Mesenteric fat pad (tissue), 1 donor: ENCODE measurements around the gene ZNF181. TPM values are rescaled to one million over a fixed set of nuclear protein-coding genes. Genes with fewer than 3 reads are reported as not detected.
"Not testable (repeated sequence)": the region's sequence is repeated elsewhere in the genome, so short reads cannot be mapped to it uniquely, and the experiment has no call there.

Experiments used
- DNase-seq: peaks from one replicate; pipeline ENCODE4 v3.0.0-alpha.2; 2020; ENCODE audit warnings: low spot score
- long read RNA-seq: library from polyadenylated mRNA; unstranded; transcript quantifications from one replicate; pipeline ENCODE4 v2.0.0, GENCODE V29; 2020
- total RNA-seq: library from RNA; stranded (reverse); fragmentation: NEBNext Ultra II Directional; extraction: Animal tissue kit (Norgen Biotek cat#: 25700); gene quantifications from one replicate; pipeline ENCODE4 v1.2.1, GENCODE V29; 2021
- donor health status: DM: yes; HTN: yes; CAD: no.

ZNF181 gene
- 6.3 TPM for total RNA-seq
- long read RNA-seq, partial matches to known transcripts, result 0 of 10 reads
- long read RNA-seq, other reads (novel, unspliced or antisense), result 7 of 10 reads

GRCh38 chr19:34733746-34734536 lies at the start of gene ZNF181:
Gene ZNF181 (plus strand): TSS chr19:34734243. CDS start chr19:34735038, 795 bp downstream.
- peak; percentile 95 for DNase-seq

- DNase-seq, result not testable (repeated sequence)
Measured at GRCh38 chr19:34685266-34685665, 48.8 kb upstream of the ZNF181 start.

GRCh38 chr19:34686455-34686854 lies 47.6 kb upstream of the ZNF181 start:
- no peak for DNase-seq

GRCh38 chr19:34687348-34687747 lies 46.7 kb upstream of the ZNF181 start:
- DNase-seq, result no peak

GRCh38 chr19:34688592-34688991 lies 45.5 kb upstream of the ZNF181 start:
- no peak for DNase-seq

GRCh38 chr19:34690372-34690771 lies 43.7 kb upstream of the ZNF181 start:
- no peak for DNase-seq

GRCh38 chr19:34692549-34692948 lies 41.5 kb upstream of the ZNF181 start:
- no peak for DNase-seq

- DNase-seq, result no peak
Measured at GRCh38 chr19:34707661-34708060, 26.4 kb upstream of the ZNF181 start.

GRCh38 chr19:34711890-34712289 lies 22.2 kb upstream of the ZNF181 start:
- DNase-seq, result no peak

GRCh38 chr19:34712395-34713261 lies 21.4 kb upstream of the ZNF181 start:
- no peak for DNase-seq

- DNase-seq, result no peak
Measured at GRCh38 chr19:34713262-34713637, 20.8 kb upstream of the ZNF181 start.

GRCh38 chr19:34715357-34715756 lies 18.7 kb upstream of the ZNF181 start:
- no peak for DNase-seq

- no peak for DNase-seq
Measured at GRCh38 chr19:34722353-34722752, 11.7 kb upstream of the ZNF181 start.

GRCh38 chr19:34725400-34725799 lies 8.6 kb upstream of the ZNF181 start:
- DNase-seq, result no peak

- DNase-seq, result no peak
Measured at GRCh38 chr19:34731019-34731829, 2.8 kb upstream of the ZNF181 start.

- DNase-seq, result no peak
Measured at GRCh38 chr19:34731964-34732363, 2.1 kb upstream of the ZNF181 start.

GRCh38 chr19:34732612-34733211 lies 1.3 kb upstream of the ZNF181 start:
- DNase-seq, result no peak

- no peak for DNase-seq
Measured at GRCh38 chr19:34733266-34733745, 737 bp upstream of the ZNF181 start.

- no peak for DNase-seq
Measured at GRCh38 chr19:34734537-34735103, 577 bp downstream of the ZNF181 start.

GRCh38 chr19:34744896-34745690 lies 11.1 kb downstream of the ZNF181 start:
- no peak for DNase-seq
